Placental pericyte (primary cell): Measurements from ENCODE around the gene SPANXN3. TPM values are rescaled to one million over a fixed set of nuclear protein-coding genes. Genes with fewer than 3 reads are reported as not detected.

Experiments used
- total RNA-seq: library from RNA; depleted of rRNA; stranded (reverse); fragments of >200 nt; gene quantifications from 2 replicates; pipeline ENCODE4 v1.2.3, GENCODE V29; 2012

The SPANXN3 gene
- total RNA-seq = not detected in 2 replicates

GRCh38 chrX:143517375-143517774 lies at the start of gene SPANXN3:
Gene SPANXN3 (minus strand): TSS chrX:143517475. CDS start chrX:143517391, 84 bp downstream.

Other genes with a start within 250 kb of the SPANXN3 start
- gene SLITRK4, start 118.6 kb upstream of the SPANXN3 start, total RNA-seq = 0.22 and 7.0 TPM in 2 replicates
- not detected in 2 replicates for gene SPANXN2, start 203.3 kb upstream of the SPANXN3 start, total RNA-seq